Kasumi-1 (cell line): ENCODE results near the gene PCCA.
"Not testable (repeated sequence)": the region's sequence is repeated elsewhere in the genome, so short reads cannot be mapped to it uniquely, and the experiment has no call there.

Experiments used
- DNase-seq, 2 experiments: peaks; one replicate each; lab custom pipeline; 2025; lab: John Stamatoyannopoulos, UW

Gene PCCA

GRCh38 chr13:100543872-100544602, 455.1 kb downstream of the PCCA start:
- no peak for DNase-seq

GRCh38 chr13:100544866-100545683, 456.2 kb downstream of the PCCA start:
- DNase-seq, result no peak

GRCh38 chr13:100545684-100546061, 456.8 kb downstream of the PCCA start:
- no peak for DNase-seq

- DNase-seq, result no peak
Observed at GRCh38 chr13:100546713-100547405, 458.0 kb downstream of the PCCA start.

- no peak for DNase-seq
Observed at GRCh38 chr13:100547791-100548201, 458.9 kb downstream of the PCCA start.

GRCh38 chr13:100549316-100549715, 460.4 kb downstream of the PCCA start:
- DNase-seq, result no peak

- DNase-seq, result no peak
Observed at GRCh38 chr13:100552755-100553154, 463.9 kb downstream of the PCCA start.

GRCh38 chr13:100559886-100560285, 471.0 kb downstream of the PCCA start:
- DNase-seq, result no peak

GRCh38 chr13:100560498-100561157, 471.7 kb downstream of the PCCA start:
- no peak for DNase-seq

- DNase-seq, result no peak
Observed at GRCh38 chr13:100561158-100561499, 472.2 kb downstream of the PCCA start.

- no peak for DNase-seq
Observed at GRCh38 chr13:100561599-100562204, 472.8 kb downstream of the PCCA start.

- DNase-seq, result no peak
Observed at GRCh38 chr13:100563779-100564178, 474.9 kb downstream of the PCCA start.

GRCh38 chr13:100564444-100565223, 475.7 kb downstream of the PCCA start:
- no peak for DNase-seq

GRCh38 chr13:100565286-100565685, 476.4 kb downstream of the PCCA start:
- no peak for DNase-seq

- no peak for DNase-seq
Observed at GRCh38 chr13:100566543-100566942, 477.6 kb downstream of the PCCA start.

GRCh38 chr13:100573121-100573520, 484.2 kb downstream of the PCCA start:
- DNase-seq, result peak; percentile 77 to 83

- not testable (repeated sequence) for DNase-seq
Observed at GRCh38 chr13:100577239-100577638, 488.3 kb downstream of the PCCA start.
